Activated gamma-delta T cell treated with anti-CD3 and anti-CD28 coated beads, Interleukin-2, amount 50 U/mL, for 16 hours (primary cell): Measurements from ENCODE around the gene TC2N.
"Not testable (repeated sequence)": the region's sequence is repeated elsewhere in the genome, so short reads cannot be mapped to it uniquely, and the experiment has no call there.

ENCODE experiments used
- DNase-seq: peaks from one replicate; pipeline ENCODE4 v3.0.0-alpha.2; 2020; ENCODE audit warnings: low read depth

The TC2N gene

DNA sequence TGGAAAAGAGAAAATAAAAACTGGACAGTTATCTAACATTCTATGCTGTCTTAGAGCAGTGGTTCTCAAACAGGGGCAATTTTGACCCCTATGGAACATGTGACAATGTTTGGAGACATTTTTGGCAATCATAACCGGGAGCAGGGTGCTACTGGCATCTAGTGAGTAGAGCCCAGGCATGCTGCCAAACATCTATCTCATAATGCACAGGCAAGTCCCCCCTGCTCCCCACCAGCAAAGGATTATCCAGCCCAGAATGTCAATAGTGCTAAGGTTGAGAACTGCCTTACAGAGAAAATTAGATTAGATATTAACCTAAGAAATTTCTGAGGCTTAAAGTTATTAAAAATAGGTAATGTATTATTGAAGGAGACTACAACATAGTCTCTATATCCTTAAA, 112.5 kb downstream of the TC2N start:
- no peak for DNase-seq

DNA sequence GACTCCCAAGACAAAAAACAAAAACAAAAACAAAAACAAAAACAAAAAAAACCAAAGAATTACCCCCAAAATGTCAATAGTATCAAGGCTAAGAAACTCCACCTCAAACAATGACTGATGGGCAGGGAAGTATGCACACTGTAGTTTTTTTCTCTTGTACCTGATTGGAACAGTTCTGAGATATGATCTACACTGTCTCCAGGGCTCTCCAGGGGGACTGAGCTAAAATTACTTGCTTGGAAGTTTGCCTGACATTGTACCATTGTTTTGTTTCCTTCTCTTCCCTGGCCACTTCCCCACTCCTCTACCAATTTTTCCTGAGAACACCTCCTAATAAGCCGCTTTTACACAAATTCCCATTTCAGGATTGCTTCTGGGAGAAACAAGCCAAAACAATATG, 113.2 kb downstream of the TC2N start:
- no peak for DNase-seq

DNA sequence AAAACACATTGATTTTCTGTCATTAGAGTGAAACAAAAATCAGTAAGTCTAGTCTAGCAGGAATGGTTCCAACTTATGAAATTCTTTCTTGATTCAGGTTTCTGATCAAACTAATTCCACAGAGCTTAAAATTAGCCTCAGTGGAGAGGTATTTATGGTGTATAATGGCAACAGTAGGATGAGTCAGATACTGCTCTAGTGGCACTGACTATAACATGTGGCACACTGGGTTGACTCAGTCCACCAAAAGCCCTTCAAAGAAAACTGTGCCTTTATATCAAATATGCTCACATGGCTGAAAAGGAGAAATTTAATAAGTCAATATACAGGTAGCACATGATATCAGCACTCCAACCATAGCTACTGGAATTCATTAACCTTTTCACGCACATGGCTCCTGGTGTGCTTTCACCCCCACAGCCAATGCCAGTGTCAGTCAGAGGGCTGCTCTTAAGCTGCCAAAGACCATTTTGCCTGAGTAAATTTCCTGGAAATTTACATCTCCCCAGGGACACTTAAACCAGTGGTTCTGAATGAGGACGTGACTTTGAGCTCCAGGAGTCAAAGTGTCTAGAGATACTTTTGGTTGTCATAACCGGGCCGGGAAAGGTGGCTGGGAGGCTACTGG, 113.7 kb downstream of the TC2N start:
- DNase-seq, result no peak

DNA sequence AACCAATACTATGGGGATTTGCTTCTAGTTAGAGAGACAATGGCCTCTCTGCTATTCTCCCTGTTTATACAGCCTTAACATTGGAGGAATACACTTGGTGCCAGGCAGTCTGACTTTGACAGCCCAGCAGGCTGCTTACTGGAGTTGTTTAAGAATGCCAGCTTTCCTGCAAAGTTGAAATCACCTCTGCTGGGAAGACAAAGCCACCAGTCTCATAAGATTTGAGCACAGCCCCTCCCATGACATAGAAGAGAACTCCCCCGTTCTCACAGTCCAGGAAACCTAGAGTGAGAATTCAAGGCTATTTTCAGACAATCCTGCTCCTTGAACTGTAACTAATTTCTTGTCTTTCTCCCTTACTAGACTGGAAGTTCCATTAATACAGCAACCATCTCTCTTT, 114.4 kb downstream of the TC2N start:
- no peak for DNase-seq

DNA sequence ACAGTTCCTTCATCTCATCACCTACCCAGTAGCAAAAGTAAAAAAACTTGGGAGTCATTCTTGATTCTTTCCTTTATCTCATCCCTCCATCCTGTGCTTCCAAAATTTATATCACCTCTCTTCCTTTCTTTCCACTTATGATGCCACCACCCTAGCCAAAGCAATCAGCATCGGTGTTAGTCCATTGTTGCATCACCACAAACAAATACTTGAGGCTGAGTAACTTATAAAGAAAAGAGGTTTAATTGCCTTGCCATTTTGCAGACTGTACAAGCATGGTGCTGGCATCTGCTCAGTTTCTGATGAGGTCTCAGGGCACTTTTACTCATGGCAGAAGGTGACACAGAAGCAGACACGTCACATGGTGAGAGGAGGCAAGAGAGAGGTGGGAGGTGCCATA, 115.6 kb downstream of the TC2N start:
- no peak for DNase-seq

DNA sequence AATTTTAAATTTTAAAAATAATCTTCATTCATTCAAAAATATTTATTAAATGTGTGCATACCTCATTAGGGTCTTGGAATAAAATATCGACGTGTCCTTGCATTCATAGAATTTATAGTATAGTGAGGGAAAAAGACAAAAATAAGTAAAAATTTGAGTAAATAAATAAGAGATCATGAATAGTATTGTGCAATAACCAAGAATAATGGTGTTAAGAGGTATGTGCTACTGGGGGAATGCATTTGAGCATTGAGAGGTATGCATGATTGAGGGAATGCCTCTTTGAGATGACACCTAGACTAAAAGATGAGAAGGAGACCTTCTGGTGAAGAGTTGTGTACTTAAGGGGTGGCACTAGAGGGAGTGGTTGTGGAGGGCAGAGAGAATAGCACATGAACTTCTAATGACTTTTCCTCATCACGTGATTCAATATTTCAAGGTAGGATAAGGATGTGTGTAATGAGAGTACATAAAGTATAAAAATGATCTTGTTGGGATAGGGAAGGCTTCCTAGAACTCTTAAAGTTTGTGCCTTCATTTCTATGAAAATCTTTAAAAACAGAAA, 116.6 kb downstream of the TC2N start:
- no peak for DNase-seq

DNA sequence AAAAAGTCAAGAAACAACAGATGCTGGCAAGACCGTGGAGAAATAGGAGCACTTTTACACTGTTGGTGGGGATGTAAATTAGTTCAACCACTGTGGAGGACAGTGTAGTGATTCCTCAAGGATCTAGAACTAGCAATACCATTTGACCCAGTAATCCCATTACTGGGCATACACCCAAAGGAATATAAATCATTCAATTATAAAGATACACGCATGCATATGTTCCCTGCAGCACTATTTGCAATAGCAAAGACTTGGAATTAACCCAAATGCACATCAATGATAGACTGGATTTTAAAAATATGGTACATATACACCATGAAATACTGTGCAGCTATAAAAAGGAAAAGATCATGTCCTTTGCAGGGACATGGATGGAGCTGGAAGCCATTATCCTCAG, 117.5 kb downstream of the TC2N start:
- DNase-seq, result no peak

DNA sequence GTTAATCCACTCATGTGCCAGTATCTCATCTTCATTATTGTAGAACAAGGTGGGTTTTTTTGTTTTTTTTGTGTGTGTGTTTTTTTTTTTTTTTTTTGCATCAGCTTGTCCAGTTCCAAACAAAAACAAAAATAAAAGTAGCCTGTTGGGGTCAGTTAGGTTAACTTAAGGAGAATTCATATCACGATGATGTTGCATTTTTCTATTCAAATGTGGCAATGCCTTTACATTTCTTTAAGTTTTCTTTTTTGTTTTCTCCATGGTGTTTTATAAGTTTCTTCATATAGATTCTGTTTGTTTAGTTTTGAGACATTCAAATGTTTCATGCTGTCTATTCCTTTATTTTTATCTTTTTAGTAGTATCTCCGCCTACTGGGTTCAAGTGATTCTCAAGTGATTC, 119.3 kb downstream of the TC2N start:
- no peak for DNase-seq

DNA sequence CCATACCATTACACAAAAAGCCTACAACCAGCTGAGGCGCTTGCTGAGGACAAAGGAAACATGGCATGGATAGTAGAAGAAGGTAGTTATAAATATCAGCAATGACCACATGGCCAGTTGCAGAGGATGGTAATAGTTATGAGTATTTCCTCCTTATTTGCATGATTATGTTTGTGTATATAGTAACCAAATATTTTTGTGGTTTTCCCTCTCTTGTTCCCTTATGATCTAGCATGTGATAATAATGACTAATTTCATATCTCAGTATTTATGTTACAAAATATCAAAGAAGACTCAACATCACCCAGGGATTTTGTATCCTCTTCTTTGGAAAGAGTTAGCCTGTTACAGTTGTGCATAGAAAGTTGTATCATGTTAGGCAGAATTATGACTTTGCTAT, 122.0 kb downstream of the TC2N start:
- DNase-seq, result no peak

DNA sequence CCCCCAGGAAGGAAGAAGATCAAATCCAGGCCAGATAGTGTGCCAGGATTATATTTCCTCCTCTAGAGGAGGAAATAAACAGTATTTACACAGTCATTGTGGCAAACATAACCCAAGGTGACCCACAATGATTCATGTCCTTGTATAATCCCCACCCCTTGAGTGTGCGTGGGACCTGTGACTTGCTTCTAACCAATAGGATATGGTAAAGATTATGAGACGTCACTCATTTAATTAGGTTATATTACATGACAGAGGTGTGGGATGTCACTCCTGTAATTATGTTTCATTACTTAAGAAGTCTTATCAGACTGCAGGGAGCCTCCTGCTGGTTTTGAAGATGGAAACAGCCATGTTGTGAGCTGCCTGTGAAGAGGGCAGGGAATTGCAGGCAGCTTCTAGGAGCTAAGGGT, 123.3 kb downstream of the TC2N start:
- DNase-seq, result no peak

DNA sequence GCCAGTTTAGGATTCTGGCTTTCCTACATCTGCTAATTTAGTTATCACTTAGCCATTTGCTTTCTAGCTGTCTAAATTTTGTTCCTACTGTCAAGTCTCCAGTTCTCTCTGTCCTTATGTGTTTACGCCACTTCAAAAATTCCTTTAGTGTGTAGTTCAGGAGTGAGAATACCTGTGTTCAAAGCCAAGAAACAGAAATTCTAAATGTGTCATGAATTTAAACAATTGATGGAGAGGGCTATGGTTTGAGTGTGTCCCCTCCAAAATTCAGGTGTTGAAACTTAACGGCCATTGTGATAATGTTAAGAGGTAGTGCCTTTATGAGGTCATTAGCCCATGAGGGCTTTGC, 124.1 kb downstream of the TC2N start:
- no peak for DNase-seq

DNA sequence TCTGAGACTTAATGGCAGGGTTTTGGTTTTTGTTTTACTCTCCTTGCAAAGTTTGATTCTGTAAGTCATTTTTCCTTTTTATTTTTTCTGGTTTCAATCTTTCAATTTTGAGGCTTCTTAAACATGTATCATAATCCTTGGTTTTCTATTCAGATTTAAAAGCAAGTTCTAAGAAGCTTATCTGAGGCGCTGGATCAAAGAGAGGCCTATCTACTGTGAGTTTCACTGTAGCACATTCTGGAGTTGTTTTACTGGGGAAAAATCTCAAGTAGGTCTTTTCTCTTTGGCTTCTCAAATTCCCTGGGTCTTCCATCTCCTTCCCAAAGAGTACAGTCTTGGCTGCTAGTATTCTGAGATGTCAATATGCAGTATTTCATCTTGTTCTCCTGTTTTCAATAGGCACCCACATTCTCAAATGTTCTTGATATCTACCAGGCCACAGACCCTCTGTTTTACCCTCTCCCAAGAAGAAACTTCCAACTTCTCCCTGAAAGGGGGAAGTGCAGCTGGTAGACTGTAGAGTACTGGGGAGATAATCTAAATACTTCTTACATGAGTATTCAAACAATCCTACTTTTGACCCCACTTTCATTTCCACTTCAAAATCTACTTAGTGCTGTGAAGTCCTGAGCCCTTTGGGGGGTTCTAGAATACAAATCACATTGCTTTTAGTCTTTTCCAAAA, 124.6 kb downstream of the TC2N start:
- DNase-seq, result no peak

DNA sequence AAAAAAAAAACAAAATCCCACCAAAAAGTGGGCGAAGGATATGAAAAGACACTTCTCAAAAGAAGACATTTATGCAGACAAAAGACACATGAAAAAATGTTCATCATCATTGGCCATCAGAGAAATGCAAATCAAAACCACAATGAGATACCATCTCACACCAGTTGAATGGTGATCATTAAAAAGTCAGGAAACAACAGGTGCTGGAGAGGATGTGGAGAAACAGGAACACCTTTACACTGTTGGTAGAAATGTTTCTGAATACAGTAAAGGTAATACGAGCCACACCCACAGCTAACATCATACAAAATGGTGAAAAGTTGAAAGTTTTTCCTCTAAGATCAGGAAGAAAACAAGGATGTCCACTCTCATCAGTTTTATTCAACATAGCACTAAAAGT, 127.5 kb downstream of the TC2N start:
- DNase-seq, result not testable (repeated sequence)

DNA sequence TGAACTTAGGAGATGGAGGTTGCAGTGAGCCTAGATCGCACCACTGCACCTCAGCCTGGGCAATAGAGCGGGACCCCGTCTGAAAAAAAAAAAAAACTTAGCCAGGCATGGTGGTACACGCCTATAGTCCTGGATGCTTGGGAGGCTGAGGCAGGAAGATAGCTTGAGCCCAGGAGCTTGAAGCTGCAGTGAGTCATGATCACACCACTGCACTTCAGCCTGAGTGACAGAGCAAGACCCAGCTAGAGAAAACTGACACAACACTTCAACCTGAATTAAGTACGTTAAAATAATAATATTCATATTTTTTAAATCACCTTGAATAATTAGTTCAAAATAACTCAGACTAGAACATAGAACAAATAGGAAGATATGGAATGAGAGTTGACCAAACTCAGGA, 129.7 kb downstream of the TC2N start:
- DNase-seq, result no peak

DNA sequence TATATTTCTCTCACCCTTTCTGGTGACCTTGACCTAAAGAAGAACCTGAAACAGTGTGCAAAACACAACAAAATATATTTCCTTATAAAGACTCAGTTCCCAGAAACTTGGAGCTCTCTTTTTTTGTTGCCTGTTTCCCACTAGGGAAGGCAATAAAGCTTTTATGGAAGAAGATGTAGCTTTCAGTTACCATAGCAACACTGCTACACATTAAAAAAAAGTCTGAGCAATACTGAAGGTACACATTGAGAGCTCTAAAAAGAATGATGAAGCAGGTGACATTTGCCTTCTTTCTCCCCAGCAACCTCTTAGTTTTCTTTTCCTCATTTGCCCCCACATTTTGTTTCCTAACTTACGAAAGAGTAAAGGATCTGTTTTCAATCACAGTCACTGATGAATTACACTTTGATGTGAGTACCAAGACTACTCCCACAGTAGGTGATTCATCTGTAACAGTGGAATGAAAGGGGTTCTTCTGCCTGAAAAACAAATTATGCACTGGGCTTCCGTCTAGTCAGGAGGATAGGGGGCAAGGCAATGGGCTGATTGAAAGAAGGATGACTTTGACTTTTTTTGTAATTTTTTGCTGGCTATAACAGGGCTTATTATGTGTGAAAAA, 134.4 kb downstream of the TC2N start:
- DNase-seq, result no peak

DNA sequence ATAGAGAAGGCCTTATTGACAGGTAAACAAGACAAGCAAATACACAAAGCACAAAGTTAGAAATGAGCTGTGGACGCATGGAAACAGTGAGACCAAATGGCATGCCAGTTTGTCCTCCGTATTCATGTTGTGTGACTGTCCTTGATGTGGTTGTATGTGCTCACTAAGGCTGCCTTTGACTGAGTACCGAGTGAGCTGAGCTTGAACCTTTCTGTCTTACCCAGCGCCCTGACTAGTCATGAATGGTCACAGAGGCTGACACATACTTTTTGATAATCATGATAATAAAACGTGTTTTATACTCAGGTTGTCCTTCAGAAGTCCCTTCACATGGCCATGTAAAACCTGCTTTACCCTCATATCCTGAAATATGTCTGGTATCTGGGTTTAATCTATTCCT, 134.9 kb downstream of the TC2N start:
- no peak for DNase-seq

DNA sequence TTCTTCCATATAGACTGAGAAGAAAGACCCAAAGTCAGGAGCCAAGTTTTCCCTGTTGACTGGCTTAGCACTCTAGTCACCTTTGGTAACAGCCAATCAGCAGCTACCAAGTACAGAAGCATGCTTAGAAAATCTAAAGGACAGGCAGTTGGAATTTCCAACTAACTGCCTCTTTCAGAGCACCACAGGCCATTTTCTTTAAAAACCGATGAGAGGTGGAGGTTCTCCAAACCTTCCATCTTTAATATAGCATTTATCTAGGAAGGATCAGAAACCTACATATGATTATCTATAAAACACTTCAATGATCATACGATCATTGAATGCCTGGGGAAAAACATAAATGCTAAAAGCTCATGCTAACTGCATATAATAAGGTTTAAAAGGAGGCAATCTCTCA, 135.3 kb downstream of the TC2N start, which contains the start of gene CATSPERB:
Gene CATSPERB, minus strand, starts transcription at position 101 of the 400 bp plus-strand sequence. CDS start 2,607 bp downstream, outside the sequence.
- no peak for DNase-seq

DNA sequence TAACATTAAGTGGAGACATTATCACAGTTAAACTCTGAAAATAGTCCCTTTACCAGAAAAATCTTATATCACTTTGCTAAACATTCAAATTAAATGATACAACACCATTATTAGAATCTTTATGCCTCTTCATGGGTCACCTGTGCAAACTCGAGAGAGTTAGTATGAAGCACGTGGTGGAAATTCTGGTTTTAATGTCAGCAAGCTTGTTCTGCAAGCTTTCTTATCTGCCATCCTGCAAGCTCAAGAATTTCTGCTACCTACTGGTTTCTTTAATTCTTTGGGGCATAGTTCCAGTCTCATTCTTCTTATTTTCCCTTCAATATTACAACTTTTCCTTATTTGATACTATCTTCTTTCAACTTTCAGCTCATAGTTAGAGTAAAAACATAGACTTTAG, 136.3 kb downstream of the TC2N start:
- no peak for DNase-seq

DNA sequence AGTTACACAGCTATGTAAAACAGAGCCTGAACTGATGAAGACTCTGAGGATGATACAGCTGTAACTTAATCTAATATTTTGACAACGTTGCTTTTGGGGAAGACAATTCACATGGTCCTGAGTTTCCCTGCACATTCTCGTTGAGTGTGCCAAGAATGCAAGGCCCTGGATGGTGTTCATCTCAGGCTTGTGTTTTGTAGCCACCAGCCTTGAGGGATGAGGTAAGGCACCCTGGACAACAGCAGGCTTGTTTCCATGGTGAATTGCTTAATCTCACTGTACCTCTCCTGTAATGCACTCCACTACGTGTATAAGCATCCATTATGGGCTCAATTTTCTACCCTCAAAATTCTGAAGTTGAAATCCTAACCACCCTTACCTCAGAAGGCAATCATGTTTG, 137.6 kb downstream of the TC2N start:
- no peak for DNase-seq
